Adrenal gland (tissue), 12 donors: Measurements from ENCODE around the gene REXO2. TPM values are rescaled to one million over a fixed set of nuclear protein-coding genes. Genes with fewer than 3 reads are reported as not detected.

Source experiments
- DNase-seq, 7 donors: peaks; one replicate each; pipeline ENCODE4 v3.0.0-alpha.2; 2019 to 2020
- H3K27ac ChIP-seq, 5 donors: fragments of 200-600 bp; sonication (generic) in 4 of 5; 1 replicate in 3 of 5; 2 replicates in 2 of 5; pipeline versions ENCODE4 v1.5.1 to v1.8.0; 2016 to 2020; ENCODE audit warnings: mild to moderate bottlenecking in 1 of 5
- H3K27me3 ChIP-seq: fragments of 200-600 bp; 2 replicates; pipeline ENCODE4 v1.8.0; 2021
- H3K36me3 ChIP-seq, 2 donors: fragments of 200-600 bp; replicated peaks in 1 of 2; 1 replicate in 1 of 2; 2 replicates in 1 of 2; pipeline versions ENCODE4 v1.5.1 to v1.8.0; 2018 to 2022
- H3K4me1 ChIP-seq, 2 donors: fragments of 200-600 bp; replicated peaks in 1 of 2; 1 replicate in 1 of 2; 2 replicates in 1 of 2; pipeline versions ENCODE4 v1.5.1 to v1.8.0; 2018 to 2021
- H3K4me3 ChIP-seq, 4 donors: fragments of 200-600 bp; sonication (generic) in 3 of 4; one replicate each; pipeline ENCODE4 v1.5.1; 2016 to 2018
- H3K9me3 ChIP-seq, 3 donors: fragments of 200-600 bp; sonication (generic) in 1 of 3; replicated peaks in 1 of 3; 1 replicate in 2 of 3; 2 replicates in 1 of 3; pipeline versions ENCODE4 v1.5.1 to v1.8.0; 2016 to 2021
- CTCF ChIP-seq, 6 experiments: fragments of 450-650 bp in 4 of 6; fragments of 200-600 bp in 2 of 6; sonication (generic) in 1 of 6; IDR thresholded peaks; 1 replicate in 5 of 6; 2 replicates in 1 of 6; pipeline versions ENCODE4 v1.5.1 to v1.8.0; 2016 to 2021; ENCODE audit warnings: antibody characterized with exemption in 6 of 6, mild to moderate bottlenecking in 2 of 6, moderate library complexity in 1 of 6
- POLR2A ChIP-seq, 2 donors: fragments of 450-650 bp; IDR thresholded peaks; one replicate each; pipeline ENCODE4 v1.6.1; 2017; ENCODE audit warnings: antibody characterized with exemption in 2 of 2, mild to moderate bottlenecking in 2 of 2, moderate library complexity in 1 of 2
- WGBS, 4 donors: extraction: QIAGEN DNeasy Blood & Tissue Kit in 2 of 4; methylation state at CpG; one replicate each; pipeline versions ENCODE4 v1.1.5 to v1.1.7; 2013 to 2017; 5-methylcytosine and 5-hydroxymethylcytosine counted together
- intact Hi-C, 2 donors: fragments of 100-400 bp; cut with DNase I; formaldehyde crosslinking; loops; one replicate each; pipeline versions ENCODE4 v1.14.1 to v1.15.0; 2022 to 2023
- polyA plus RNA-seq, 3 donors: library from polyadenylated mRNA; stranded (reverse); fragments of 200-250 nt in 2 of 3; fragments of 350-450 nt in 1 of 3; fragmentation: Illumina TruSeq in 1 of 3; extraction: RNeasy Lipid Tissue Mini Kit (QIAGEN cat#74804) in 1 of 3; gene quantifications; one replicate each; pipeline ENCODE4 v1.2.3, GENCODE V29; 2013 to 2014
- total RNA-seq, 9 donors: library from RNA; depleted of rRNA in 4 of 9; stranded (reverse); fragments of >200 nt in 4 of 9; fragments of 120-200 nt in 1 of 9; fragmentation: NEBNext Ultra II Directional in 1 of 9; extraction: Animal tissue kit (Norgen Biotek cat#: 25700) in 1 of 9; gene quantifications; one replicate each; pipeline versions ENCODE4 v1.1.0 to v1.2.4, GENCODE V29; 2013 to 2023
- donor health status: healthy with polysubstance abuse.
- donor health status: Bipolar disorder and iron deficiency.
- donor health status: DM: yes; HTN: yes; CAD: no.
- donor health status: DM: no; HTN: no; CAD: no.
- donor health status: DM: no; HTN: no; CAD: no.
- donor health status: DM: yes; HTN: yes; CAD: no.

Gene REXO2
- total and polyA plus RNA-seq, 12 donors, result 50.5 to 211 (median 107) TPM

- H3K36me3 ChIP-seq, result peaks cover 0 to 24% of the 10 kb centered on the region in 2 donors
- intact Hi-C loops, result loop anchor here in 1 of 2 donors (10.0 kb wide), 1 partner anchor 93 kb away; no protein-coding TSS in a partner anchor
- H3K4me3 ChIP-seq, result no peak overlapping the region
- no peak overlapping the region for H3K27ac ChIP-seq
- TF ChIP-seq POLR2A (IDR thresholded peaks at IDR 0.05), result no peak
- no peak for TF ChIP-seq CTCF (IDR thresholded peaks at IDR 0.05)
- peaks cover 0 to 10% of the 10 kb centered on the region in 2 donors for H3K4me1 ChIP-seq
- DNase-seq, result no peak
- 79 to 98% (median 93%) methylated on average over 2 of the region's 2 CpGs for WGBS, 4 donors
- no peaks in the 10 kb centered on the region for H3K27me3 ChIP-seq
- no peaks in the 10 kb centered on the region for H3K9me3 ChIP-seq
Observed at GRCh38 chr11:114447444-114447843, 8.2 kb downstream of the REXO2 start.

- no peak for TF ChIP-seq CTCF (IDR thresholded peaks at IDR 0.05)
- TF ChIP-seq POLR2A (IDR thresholded peaks at IDR 0.05), result no peak
- H3K9me3 ChIP-seq, result no peaks in the 10 kb centered on the region
- no peak for DNase-seq
- H3K36me3 ChIP-seq, result peaks cover 0 to 24% of the 10 kb centered on the region in 2 donors
- intact Hi-C loops, result loop anchor here in 1 of 2 donors (10.0 kb wide), 1 partner anchor 93 kb away; no protein-coding TSS in a partner anchor
- H3K27ac ChIP-seq, result no peak overlapping the region
- H3K27me3 ChIP-seq, result no peaks in the 10 kb centered on the region
- no peak overlapping the region for H3K4me3 ChIP-seq
- H3K4me1 ChIP-seq, result peaks cover 0 to 10% of the 10 kb centered on the region in 2 donors
- 84 to 91% (median 89%) methylated on average over 3 of the region's 3 CpGs for whole genome bisulfite sequencing, 4 donors
Observed at GRCh38 chr11:114447892-114448291, 8.6 kb downstream of the REXO2 start.

GRCh38 chr11:114448749-114449482 is 9.6 kb downstream of the REXO2 start:
- Histone ChIP-seq H3K36me3 (peaks cover 0 to 24% of the 10 kb centered on the region in 2 donors), H3K27ac (no peak overlapping the region)
- TF ChIP-seq CTCF (IDR thresholded peaks at IDR 0.05) (no peak), POLR2A (IDR thresholded peaks at IDR 0.05) (no peak)

GRCh38 chr11:114449845-114450244 is 10.6 kb downstream of the REXO2 start:
- peaks cover 0 to 17% of the 10 kb centered on the region in 2 donors for H3K36me3 ChIP-seq
- intact Hi-C loops, result loop anchor here in 1 of 2 donors (10.0 kb wide), 1 partner anchor 95 kb away; no protein-coding TSS in a partner anchor

More at GRCh38 chr11:114448749-114449482, 9.6 kb downstream of the REXO2 start:
- H3K27me3 ChIP-seq, result no peaks in the 10 kb centered on the region
- H3K4me1 ChIP-seq, result peaks cover 0 to 10% of the 10 kb centered on the region in 2 donors
- intact Hi-C loops, result loop anchor here in 1 of 2 donors (10.0 kb wide), 1 partner anchor 94 kb away; no protein-coding TSS in a partner anchor
- no peak overlapping the region for H3K4me3 ChIP-seq
- H3K9me3 ChIP-seq, result no peaks in the 10 kb centered on the region
- no peak for DNase-seq
- WGBS, 4 donors, result 86 to 91% (median 87%) methylated on average over 2 of the region's 2 CpGs

More at GRCh38 chr11:114449845-114450244, 10.6 kb downstream of the REXO2 start:
- no peak for DNase-seq
- Histone ChIP-seq H3K27ac (no peak overlapping the region), H3K9me3 (no peaks in the 10 kb centered on the region), H3K4me3 (no peak overlapping the region), H3K4me1 (peaks cover 0 to 10% of the 10 kb centered on the region in 2 donors), H3K27me3 (no peaks in the 10 kb centered on the region)
- WGBS, 4 donors, result 91 to 96% (median 93%) methylated on average over 6 of the region's 6 CpGs
- TF ChIP-seq CTCF (IDR thresholded peaks at IDR 0.05) (no peak), POLR2A (IDR thresholded peaks at IDR 0.05) (no peak)
